Neuron (in vitro differentiated cells): ENCODE results near the gene RPS8.
"Not testable (repeated sequence)": the region's sequence is repeated elsewhere in the genome, so short reads cannot be mapped to it uniquely, and the experiment has no call there.

Experiments
- H2AFZ ChIP-seq: one replicate; pipeline ENCODE4 v1.6.1; 2013; ENCODE audit warnings: low read depth, mild to moderate bottlenecking, inconsistent platforms, low read length, moderate library complexity
- H3K27me3 ChIP-seq: one replicate; pipeline ENCODE4 v1.6.1; 2013; ENCODE audit warnings: low read length; ENCODE audit not compliant: insufficient read depth
- H3K36me3 ChIP-seq: one replicate; pipeline ENCODE4 v1.6.1; 2013; ENCODE audit warnings: low read length; ENCODE audit not compliant: insufficient read depth
- H3K4me1 ChIP-seq: one replicate; pipeline ENCODE4 v1.6.1; 2013; ENCODE audit warnings: low read length; ENCODE audit not compliant: insufficient read depth
- H3K4me3 ChIP-seq: 2 replicates; pipeline ENCODE4 v1.5.1; 2013; ENCODE audit warnings: mild to moderate bottlenecking, low read length, moderate library complexity
- H3K9me3 ChIP-seq: one replicate; pipeline ENCODE4 v1.6.1; 2013; ENCODE audit warnings: low read length

Gene RPS8

DNA sequence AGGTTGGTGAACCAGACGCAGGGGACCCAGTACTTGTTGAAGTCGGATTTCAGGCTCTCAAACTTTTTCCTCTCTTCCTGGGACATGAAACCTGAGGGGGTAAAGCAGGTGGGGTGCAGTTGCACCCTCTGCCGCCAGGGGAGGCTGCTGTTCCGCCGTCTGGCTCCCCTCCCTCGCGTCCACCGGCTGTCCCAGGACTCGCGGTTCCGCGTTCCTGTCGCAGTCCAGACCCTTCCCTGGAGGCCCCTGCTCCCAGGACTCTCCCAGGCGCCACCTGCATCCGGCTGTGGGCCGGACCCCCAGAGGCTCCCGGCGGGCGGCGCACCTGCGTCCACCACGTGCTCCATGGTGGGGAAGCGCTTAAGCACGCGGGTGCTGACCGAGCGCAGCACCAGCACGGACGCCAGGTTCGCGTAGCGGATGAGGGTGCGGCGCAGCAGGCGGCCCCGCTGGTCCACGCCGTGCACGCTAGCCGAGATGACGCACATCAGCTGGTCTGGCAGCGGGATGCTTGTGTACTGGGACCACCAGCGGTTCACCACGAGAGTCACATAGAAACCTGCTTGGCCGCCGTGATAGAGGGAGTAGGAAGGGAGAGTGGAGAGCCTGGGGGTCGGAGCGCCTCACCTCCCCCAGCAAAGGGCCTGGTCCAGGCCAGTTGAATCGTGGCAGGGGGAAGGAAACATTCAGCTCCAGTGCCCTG is 10.9 kb downstream of the RPS8 start:
- H3K36me3 ChIP-seq, result peaks cover under 1% of the 10 kb centered on the region
- no peak overlapping the region for H2AFZ ChIP-seq
- H3K9me3 ChIP-seq, result no peaks in the 10 kb centered on the region
- no peak overlapping the region for H3K4me3 ChIP-seq
- peaks cover 5% of the 10 kb centered on the region for H3K4me1 ChIP-seq
- peaks cover 10% of the 10 kb centered on the region for H3K27me3 ChIP-seq

DNA sequence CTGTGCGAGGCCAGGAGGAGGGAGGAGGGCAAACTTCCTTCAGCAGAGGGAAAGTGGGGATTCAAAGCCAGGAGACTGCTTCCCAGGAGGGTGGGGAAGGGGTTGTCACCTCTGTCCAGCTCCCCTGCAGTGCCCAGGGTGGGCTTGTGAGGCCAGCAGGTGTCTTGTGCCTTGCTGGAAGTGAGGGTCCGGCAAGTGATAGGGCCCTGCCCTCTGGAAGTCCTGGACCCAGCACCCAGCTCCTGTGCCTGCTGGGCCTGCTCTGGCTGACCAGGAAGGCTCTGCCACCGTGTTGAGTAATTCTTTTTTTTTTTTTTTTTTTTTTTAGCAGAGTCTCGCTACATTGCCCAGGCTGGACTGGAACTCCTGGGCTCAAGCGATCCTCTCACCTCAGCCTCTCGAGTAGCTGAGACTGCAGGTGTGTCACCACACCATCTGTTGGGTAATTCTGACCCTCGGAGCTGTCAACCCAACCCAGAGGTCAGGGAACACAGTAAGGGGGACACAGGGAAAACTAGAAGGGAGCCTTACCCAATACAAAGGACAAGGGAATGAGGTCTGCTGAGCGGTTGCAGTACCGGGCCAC is 11.6 kb downstream of the RPS8 start:
- peaks cover 5% of the 10 kb centered on the region for H3K4me1 ChIP-seq
- no peak overlapping the region for H2AFZ ChIP-seq
- H3K9me3 ChIP-seq, result no peaks in the 10 kb centered on the region
- H3K27me3 ChIP-seq, result peaks cover 10% of the 10 kb centered on the region
- no peak overlapping the region for H3K4me3 ChIP-seq
- H3K36me3 ChIP-seq, result no peaks in the 10 kb centered on the region

DNA sequence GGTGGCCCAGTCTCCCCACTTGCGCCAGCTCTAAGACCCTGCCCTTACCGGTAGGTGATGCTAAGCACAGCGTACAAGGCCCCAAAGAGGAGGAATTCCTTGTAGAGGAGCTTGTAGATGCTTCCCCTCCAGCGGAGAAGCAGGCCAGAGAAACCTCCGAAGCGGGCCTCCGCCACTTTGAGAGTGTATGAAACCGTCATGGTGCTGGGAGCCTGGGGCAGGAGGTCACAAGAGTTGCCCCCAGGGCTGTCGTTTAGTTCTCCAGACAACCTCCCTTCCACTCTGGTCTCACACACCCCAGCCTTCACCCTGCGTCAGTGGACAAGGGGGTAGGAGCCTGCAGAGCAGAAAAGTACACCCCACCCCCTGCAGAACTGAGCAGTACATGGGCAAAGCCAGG is 12.2 kb downstream of the RPS8 start:
- peaks cover 10% of the 10 kb centered on the region for H3K27me3 ChIP-seq
- no peak overlapping the region for H2AFZ ChIP-seq
- no peaks in the 10 kb centered on the region for H3K36me3 ChIP-seq
- H3K4me3 ChIP-seq, result no peak overlapping the region
- peaks cover 5% of the 10 kb centered on the region for H3K4me1 ChIP-seq
- H3K9me3 ChIP-seq, result no peaks in the 10 kb centered on the region

DNA sequence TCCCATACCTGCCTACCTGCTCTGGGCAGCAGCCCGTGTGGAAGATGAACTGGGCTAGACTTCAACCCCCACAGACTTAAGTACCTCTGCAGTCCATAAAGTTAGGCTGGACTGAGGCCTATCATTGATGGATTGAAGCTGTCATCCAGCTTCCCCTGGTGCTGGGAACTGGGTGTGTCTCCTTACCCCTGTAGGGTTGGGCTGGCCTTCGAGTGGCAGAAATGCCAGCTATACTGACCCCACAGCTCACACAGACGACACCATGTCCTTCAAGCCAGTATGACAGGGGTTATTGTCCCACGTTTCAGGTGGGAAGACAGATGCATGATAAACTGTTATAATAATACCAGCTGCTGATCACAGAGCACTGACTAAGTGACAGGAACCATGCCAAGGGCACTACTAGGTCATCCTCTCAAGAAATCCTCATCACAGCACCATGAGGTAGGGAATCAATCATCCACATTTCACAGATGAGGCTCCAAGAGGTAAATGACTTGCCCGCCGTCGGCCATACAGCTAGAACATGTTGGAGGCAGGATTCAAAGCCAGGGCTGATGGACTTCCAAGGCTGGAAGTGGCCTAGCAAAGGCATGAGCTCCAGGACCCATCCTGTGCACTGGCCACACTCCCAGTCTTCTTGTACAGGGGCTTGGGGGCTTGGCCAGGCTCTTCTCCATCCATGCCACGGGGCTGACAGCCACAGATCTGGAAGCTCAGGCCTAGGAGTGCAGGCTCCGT is 12.9 kb downstream of the RPS8 start, which contains the start of gene BEST4:
BEST4 (minus strand) TSS at position 51 of the 741 bp plus-strand sequence. CDS start 465 bp downstream, outside the sequence.
- H3K36me3 ChIP-seq, result no peaks in the 10 kb centered on the region

DNA sequence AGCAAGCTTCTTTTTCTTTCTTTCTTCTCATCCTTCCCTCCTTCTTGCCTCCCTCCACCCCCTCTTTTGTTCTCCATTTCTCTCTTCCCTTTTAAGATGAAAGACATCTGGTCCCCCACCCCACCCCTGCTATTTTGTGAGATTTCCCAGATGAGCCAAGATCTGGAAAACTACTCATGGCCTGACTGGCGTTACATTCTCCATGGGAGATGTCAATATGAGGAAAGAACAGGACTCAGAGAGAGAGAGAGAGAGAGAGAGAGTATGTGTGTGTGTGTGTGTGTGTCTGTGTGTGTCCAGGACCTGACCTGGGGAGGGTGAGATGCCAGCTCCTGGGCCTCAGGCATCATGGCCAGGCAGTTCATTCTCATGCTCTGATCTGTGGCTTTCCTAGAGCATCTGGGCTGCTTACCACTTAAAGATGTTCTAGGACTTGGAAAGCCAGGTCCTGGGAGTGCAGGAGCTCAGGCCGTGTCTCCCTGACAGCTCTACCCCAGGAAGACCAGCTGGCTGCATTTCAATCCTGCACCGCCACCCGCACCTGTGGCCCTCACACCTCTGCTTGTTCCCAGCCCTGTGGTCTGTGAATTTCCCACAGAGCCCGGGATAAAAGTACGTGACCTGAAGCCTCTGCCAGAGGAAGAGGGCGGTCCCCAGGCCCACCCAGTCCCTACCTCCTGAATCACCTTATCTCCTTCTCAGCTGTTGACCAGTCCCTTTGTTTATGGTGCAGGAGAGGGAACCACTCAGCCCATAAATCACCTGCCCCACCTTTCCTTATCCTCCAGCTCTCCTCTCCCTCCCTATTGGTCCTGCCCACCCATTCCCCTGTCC is 15.8 kb downstream of the RPS8 start:
- peaks cover 5% of the 10 kb centered on the region for H3K4me1 ChIP-seq
- H2AFZ ChIP-seq, result no peak overlapping the region
- H3K4me3 ChIP-seq, result no peak overlapping the region
- peaks cover 6% of the 10 kb centered on the region for H3K27me3 ChIP-seq
- no peaks in the 10 kb centered on the region for H3K36me3 ChIP-seq
- no peaks in the 10 kb centered on the region for H3K9me3 ChIP-seq

More for the DNA sequence above, 12.9 kb downstream of the RPS8 start, which contains the start of gene BEST4:
- no peaks in the 10 kb centered on the region for H3K9me3 ChIP-seq
- H3K4me3 ChIP-seq, result no peak within 1 kb of the TSS
- H2AFZ ChIP-seq, result no peak within 1 kb of the TSS
- H3K4me1 ChIP-seq, result peaks cover 5% of the 10 kb centered on the region
- peaks cover 10% of the 10 kb centered on the region for H3K27me3 ChIP-seq

DNA sequence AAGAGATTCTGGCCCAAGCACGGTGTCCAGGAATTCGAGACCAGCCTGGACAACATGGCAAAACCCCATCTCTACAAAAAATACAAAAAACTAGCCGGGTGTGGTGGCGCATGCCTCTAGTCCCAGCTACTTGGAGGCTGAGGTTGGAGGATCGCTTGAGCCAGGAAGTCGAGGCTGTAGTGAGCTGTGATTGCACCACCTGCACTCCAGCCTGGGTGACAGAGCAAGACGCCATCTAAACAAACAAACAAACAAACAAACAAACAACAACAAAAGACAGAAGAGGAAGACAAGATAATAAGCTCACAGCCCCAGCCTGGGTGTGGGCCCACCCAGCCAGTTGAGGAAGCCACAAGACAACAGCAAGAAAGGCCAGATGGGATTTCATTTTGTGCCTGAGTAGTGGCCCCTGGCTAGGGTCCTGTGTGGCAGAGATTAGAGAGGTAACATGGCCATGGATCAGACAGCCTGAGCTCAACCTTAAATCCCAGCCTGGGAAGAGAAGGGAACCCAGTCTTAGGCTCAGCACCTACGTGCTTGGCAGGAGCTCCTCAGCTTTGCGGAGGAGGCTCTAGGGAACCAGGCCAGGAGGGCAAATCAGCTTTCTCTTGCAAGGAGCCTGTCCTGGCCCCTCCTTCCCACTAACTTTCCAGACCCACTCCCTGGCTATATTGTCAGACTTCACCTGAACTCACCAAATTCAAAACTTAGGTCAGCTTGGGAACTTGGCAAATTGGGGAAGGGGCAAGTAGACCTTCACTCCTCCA is 17.6 kb downstream of the RPS8 start:
- H3K4me3 ChIP-seq, result no peak overlapping the region
- no peaks in the 10 kb centered on the region for H3K36me3 ChIP-seq
- no peak overlapping the region for H2AFZ ChIP-seq
- H3K4me1 ChIP-seq, result peaks cover 5% of the 10 kb centered on the region
- H3K27me3 ChIP-seq, result peaks cover 4% of the 10 kb centered on the region
- H3K9me3 ChIP-seq, result no peaks in the 10 kb centered on the region

DNA sequence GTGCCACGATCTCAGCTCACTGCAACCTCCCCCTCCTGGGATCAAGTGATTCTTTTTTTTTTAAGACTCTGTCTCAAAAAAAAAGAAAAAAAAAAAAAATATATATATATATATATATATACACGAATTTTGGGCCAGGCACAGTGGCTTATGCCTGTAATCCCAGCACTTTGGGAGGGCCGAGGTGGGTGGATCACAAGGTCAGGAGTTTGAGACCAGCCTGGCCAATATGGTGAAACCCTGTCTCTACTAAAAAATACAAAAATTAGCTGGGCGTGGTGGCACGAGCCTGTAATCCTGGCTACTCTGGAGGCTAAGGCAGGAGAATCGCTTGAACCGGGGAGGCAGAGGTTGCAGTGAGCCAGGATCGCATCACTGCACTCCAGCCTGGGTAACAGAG is 22.5 kb downstream of the RPS8 start:
- H3K4me1 ChIP-seq, result peaks cover 17% of the 10 kb centered on the region
- not testable (repeated sequence) for H3K27me3 ChIP-seq, H3K36me3 ChIP-seq, H3K9me3 ChIP-seq, H3K4me3 ChIP-seq, H2AFZ ChIP-seq

DNA sequence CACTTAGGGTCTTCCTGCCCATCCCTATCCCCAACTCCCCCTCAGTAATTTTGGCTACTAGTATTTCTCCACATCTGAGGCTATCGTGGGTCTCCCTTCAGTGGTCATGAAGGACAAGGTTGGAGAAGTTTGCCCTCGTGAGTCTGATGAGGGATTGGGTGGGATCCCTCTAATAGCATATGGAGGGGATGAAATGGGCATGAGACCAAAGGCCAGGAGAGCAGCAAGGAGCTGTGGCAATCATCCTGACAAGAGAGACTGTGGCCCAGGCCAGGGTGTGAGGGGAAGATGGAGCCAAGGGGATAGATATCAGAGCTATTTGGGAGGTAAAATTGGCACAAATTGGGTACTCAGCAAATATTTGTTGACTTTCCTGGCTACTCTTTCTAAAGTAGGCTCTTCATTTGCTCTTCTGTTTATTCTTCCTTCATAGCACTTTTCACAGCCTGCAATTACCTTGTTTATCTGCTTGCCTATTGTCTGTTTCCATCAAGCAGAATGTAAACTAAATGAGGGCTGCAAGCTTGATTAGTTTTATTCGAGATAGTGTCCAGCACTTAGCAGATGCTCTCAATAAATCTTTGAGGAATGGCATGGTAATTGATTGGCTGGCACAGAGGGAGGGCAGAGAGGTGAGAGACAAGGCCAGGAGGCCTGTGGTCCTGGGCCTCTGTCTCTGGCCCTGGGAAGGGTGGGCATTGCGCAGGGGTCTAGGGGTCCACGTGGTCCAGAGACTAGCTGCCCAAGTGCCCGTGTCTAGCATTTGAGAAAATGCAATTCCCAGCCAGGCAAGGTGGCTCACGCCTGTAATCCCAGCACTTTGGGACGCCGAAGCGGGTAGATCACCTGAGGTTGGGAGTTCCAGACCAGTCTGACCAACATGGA is 23.4 kb downstream of the RPS8 start:
- Histone ChIP-seq H3K4me1 (peaks cover 25% of the 10 kb centered on the region), H2AFZ (no peak overlapping the region), H3K9me3 (no peaks in the 10 kb centered on the region), H3K27me3 (no peaks in the 10 kb centered on the region), H3K36me3 (peaks cover 6% of the 10 kb centered on the region), H3K4me3 (no peak overlapping the region)

DNA sequence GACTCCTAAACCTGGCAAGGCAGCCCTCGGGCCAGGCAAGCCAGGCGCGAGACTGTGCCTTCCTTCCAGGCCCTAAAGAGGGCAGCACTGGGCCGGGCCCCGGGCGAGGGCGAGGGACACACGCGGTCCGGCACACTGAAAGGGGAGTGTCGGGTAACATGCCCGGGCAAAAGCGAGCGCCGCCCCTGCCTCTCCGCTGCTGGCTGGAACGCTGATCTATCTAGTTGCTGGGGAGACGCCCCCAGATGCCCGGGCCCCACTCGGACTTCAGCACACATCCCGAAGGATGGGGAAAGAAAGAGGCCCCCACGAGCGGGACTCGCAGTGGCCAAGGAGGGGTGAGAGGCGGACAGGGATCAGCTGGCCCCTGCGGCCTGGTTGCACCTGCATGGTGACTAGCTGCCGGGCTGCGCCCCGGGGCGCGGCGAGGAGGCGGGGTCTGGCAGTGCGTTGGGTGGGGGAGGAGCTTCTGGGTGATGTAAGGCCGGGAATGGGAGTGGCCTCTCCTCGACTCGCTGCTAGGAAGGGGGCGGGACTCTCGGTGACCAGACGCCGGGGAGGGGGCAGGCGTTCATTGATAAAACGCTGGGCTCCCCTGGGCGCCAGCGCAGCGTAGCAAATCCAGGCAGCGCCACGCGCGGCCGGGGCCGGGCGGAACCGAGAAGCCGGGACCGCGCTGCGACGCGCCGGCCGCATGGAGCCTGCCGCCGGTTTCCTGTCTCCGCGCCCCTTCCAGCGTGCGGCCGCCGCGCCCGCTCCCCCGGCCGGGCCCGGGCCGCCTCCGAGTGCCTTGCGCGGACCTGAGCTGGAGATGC is 24.6 kb downstream of the RPS8 start, which contains the start of gene PLK3:
PLK3 (plus strand) TSS at position 608 of the 815 bp plus-strand sequence; CDS start at position 695, 87 bp downstream.
- no peaks in the 10 kb centered on the region for H3K9me3 ChIP-seq
- peak within 1 kb of the TSS; percentile 77 for H2AFZ ChIP-seq
- H3K4me1 ChIP-seq, result peaks cover 27% of the 10 kb centered on the region
- H3K36me3 ChIP-seq, result peaks cover 17% of the 10 kb centered on the region
- no peaks in the 10 kb centered on the region for H3K27me3 ChIP-seq
- peak within 1 kb of the TSS; percentile 70 for H3K4me3 ChIP-seq

DNA sequence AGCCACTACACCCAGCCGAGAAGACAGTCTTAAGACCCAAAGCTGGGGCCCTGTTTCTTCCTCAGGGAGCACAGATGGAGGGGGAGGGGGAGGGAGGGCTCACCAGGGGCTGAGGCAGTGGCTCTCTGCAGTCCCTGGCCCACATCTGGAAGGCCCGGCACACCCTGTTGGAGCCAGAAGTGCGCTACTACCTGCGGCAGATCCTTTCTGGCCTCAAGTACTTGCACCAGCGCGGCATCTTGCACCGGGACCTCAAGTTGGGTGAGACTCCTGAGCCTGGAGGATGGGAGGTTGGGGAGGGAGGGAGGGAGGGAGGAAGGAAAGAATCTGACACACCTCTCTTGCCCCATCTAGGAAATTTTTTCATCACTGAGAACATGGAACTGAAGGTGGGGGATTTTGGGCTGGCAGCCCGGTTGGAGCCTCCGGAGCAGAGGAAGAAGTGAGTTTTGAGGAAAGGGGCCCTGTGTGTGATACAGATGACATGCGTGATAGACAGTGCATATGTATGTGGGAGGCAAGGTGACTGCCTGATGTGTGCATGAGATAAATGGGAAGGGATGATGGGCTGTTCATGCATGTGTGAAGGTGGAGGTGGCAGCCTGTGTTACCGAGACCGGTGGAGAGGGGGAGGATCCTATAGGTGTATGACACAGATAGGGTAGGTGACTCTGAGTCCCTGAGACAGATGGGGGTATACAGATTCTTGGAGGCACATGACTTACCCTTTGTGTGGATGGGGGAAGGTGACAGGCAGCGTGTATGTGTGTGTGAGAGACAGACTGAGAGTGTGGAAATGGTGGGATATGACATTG is 26.4 kb downstream of the RPS8 start:
- Histone ChIP-seq H3K36me3 (peaks cover 27% of the 10 kb centered on the region), H3K4me1 (peaks cover 29% of the 10 kb centered on the region), H3K4me3 (peak overlapping the region; percentile 42), H3K27me3 (no peaks in the 10 kb centered on the region), H3K9me3 (no peaks in the 10 kb centered on the region), H2AFZ (no peak overlapping the region)
